GM23338 (cell line): Measurements from ENCODE around the gene GRM8.

Source experiments
- CREB1 ChIP-seq: fragments of 250-450 bp; sonication (Bioruptor Pico); IDR thresholded peaks from 2 replicates; pipeline ENCODE4 v1.5.0; 2020; ENCODE audit warnings: low read depth, mild to moderate bottlenecking, moderate library complexity
- EZH2 ChIP-seq: fragments of 200-600 bp; sonication (generic); IDR thresholded peaks from one replicate; pipeline ENCODE4 v1.8.0; 2017; ENCODE audit warnings: antibody characterized with exemption, mild to moderate bottlenecking, low read depth; ENCODE audit not compliant: unreplicated experiment
- JUNB ChIP-seq: IDR thresholded peaks from one replicate; pipeline ENCODE4 v1.6.1; 2016; ENCODE audit warnings: antibody characterized with exemption; ENCODE audit not compliant: unreplicated experiment
- POLR2AphosphoS5 ChIP-seq: IDR thresholded peaks from 2 replicates; pipeline ENCODE4 v1.6.1; 2016; ENCODE audit warnings: antibody characterized with exemption, low read depth
- ZNF331 ChIP-seq: fragments of 250-450 bp; sonication (Bioruptor Pico); IDR thresholded peaks from 2 replicates; pipeline ENCODE4 v1.5.0; 2020; ENCODE audit warnings: low read depth, mild to moderate bottlenecking, moderate library complexity
- TF ChIP-seq, protein P1 (sequence below), 2 experiments: fragments of 200-600 bp in 1 of 2; sonication (generic) in 1 of 2; conservative IDR thresholded peaks; 2 replicates each; pipeline versions ENCODE4 v1.5.1 to v1.6.1; 2016 to 2017; ENCODE audit warnings: antibody characterized with exemption in 2 of 2, low read depth in 2 of 2, mild to moderate bottlenecking in 2 of 2, moderate library complexity in 1 of 2

DNA sequence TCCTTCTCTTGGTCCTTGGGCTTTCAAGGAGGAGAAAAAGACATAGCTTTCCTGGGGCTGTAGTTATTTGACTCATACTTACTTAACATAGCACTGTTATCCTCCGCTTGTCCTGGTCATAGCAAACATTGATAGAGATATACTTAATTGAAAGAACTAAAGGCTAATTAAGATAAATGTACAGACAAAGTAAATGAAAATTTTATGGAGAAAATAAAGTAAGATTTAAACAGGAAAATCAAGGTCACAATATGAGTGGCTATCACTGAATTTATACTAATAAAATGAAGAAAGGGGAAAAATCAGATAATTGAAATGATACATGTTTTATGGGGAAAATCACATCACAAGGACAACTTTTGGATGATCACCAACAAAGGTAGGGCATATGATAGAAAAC, 849.7 kb downstream of the GRM8 start:
- TF ChIP-seq POLR2AphosphoS5 = no peak
- TF ChIP-seq, protein P1, sequence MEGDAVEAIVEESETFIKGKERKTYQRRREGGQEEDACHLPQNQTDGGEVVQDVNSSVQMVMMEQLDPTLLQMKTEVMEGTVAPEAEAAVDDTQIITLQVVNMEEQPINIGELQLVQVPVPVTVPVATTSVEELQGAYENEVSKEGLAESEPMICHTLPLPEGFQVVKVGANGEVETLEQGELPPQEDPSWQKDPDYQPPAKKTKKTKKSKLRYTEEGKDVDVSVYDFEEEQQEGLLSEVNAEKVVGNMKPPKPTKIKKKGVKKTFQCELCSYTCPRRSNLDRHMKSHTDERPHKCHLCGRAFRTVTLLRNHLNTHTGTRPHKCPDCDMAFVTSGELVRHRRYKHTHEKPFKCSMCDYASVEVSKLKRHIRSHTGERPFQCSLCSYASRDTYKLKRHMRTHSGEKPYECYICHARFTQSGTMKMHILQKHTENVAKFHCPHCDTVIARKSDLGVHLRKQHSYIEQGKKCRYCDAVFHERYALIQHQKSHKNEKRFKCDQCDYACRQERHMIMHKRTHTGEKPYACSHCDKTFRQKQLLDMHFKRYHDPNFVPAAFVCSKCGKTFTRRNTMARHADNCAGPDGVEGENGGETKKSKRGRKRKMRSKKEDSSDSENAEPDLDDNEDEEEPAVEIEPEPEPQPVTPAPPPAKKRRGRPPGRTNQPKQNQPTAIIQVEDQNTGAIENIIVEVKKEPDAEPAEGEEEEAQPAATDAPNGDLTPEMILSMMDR (conservative IDR thresholded peaks at IDR 0.05; ENCODE audit: low read depth in 2 of 2) = no peak
- no peak for TF ChIP-seq EZH2
- TF ChIP-seq JUNB = no peak
- no peak for TF ChIP-seq CREB1 (CRISPR knock-in tag)
- no peak for TF ChIP-seq ZNF331 (CRISPR knock-in tag)
